SK-N-SH (cell line): ENCODE measurements around the gene MAGI3. TPM values are rescaled to one million over a fixed set of nuclear protein-coding genes. Genes with fewer than 3 reads are reported as not detected.

Experiments
- CTCF ChIA-PET: fragments of 300-600, 350-600 bp; formaldehyde crosslinking; extraction: SDS; loops from one replicate; lab custom pipeline; 2021; lab: Yijun Ruan, JAX
- POLR2A ChIA-PET: fragments of 350-600 bp; sonication (Branson Sonifier 250); formaldehyde crosslinking; extraction: SDS; loops from one replicate; lab custom pipeline; 2020; ENCODE audit warnings: antibody characterized with exemption, inconsistent platforms; lab: Yijun Ruan, JAX
- DNase-seq: peaks from one replicate; pipeline ENCODE4 v3.0.0; 2012
- H2AFZ ChIP-seq: fragments of 200-600 bp; sonication (generic); 2 replicates; pipeline ENCODE4 v1.8.1; 2016; ENCODE audit warnings: antibody characterized with exemption, mild to moderate bottlenecking, low read depth
- H3F3A ChIP-seq: fragments of 200-600 bp; sonication (generic); replicated peaks from 2 replicates; pipeline ENCODE3; 2016; ENCODE audit warnings: antibody characterized with exemption, mild to moderate bottlenecking; ENCODE audit not compliant: insufficient read depth
- H3K27ac ChIP-seq, 2 experiments: fragments of 200-500 bp in 1 of 2; fragments of 200-600 bp in 1 of 2; sonication (Bioruptor generic) in 1 of 2; sonication (generic), shearing (Covaris generic) in 1 of 2; 2 replicates each; pipeline versions ENCODE4 v1.5.1 to v1.6.1; 2014 to 2016; ENCODE audit warnings: low read depth in 2 of 2, inconsistent platforms in 1 of 2, low read length in 1 of 2, mild to moderate bottlenecking in 1 of 2, mixed read lengths in 1 of 2
- H3K27me3 ChIP-seq: fragments of 200-600 bp; sonication (generic), shearing (Covaris generic); 2 replicates; pipeline ENCODE4 v1.6.1; 2016; ENCODE audit warnings: mixed run types; ENCODE audit not compliant: insufficient read depth
- H3K36me3 ChIP-seq, 2 experiments: fragments of 200-500 bp in 1 of 2; fragments of 200-600 bp in 1 of 2; sonication (Bioruptor generic) in 1 of 2; sonication (generic) in 1 of 2; replicated peaks in 1 of 2; 2 replicates each; pipeline versions ENCODE3 to v1.5.1; 2014 to 2016; ENCODE audit warnings: low read length in 1 of 2, mild to moderate bottlenecking in 1 of 2; ENCODE audit not compliant: insufficient read depth in 2 of 2, control insufficient read depth in 1 of 2
- H3K4me1 ChIP-seq, 2 experiments: fragments of 200-500 bp in 1 of 2; fragments of 200-600 bp in 1 of 2; sonication (Bioruptor generic) in 1 of 2; sonication (generic), shearing (Covaris generic) in 1 of 2; 2 replicates each; pipeline versions ENCODE4 v1.5.1 to v1.6.1; 2014 to 2016; ENCODE audit warnings: low read depth in 1 of 2, low read length in 1 of 2, mixed run types in 1 of 2; ENCODE audit not compliant: insufficient read depth in 2 of 2, control insufficient read depth in 1 of 2
- H3K4me2 ChIP-seq: fragments of 200-600 bp; sonication (generic), shearing (Covaris generic); 2 replicates; pipeline ENCODE4 v1.6.1; 2017; ENCODE audit warnings: mixed run types
- H3K4me3 ChIP-seq, 2 experiments: fragments of 200-500 bp in 1 of 2; fragments of 200-600 bp in 1 of 2; sonication (Bioruptor generic) in 1 of 2; sonication (generic), shearing (Covaris generic) in 1 of 2; 2 replicates each; pipeline versions ENCODE4 v1.5.1 to v1.8.1; 2014 to 2016; ENCODE audit warnings: low read depth in 2 of 2, inconsistent platforms in 1 of 2, low read length in 1 of 2, mild to moderate bottlenecking in 1 of 2, mixed read lengths in 1 of 2, moderate library complexity in 1 of 2
- H3K79me2 ChIP-seq: fragments of 200-600 bp; sonication (generic); 2 replicates; pipeline ENCODE4 v1.8.1; 2017; ENCODE audit warnings: mild to moderate bottlenecking; ENCODE audit not compliant: insufficient read depth
- H3K9ac ChIP-seq: fragments of 200-600 bp; sonication (generic); 2 replicates; pipeline ENCODE4 v1.6.1; 2017; ENCODE audit warnings: mixed run types
- H3K9me2 ChIP-seq: fragments of 200-600 bp; sonication (generic); 2 replicates; pipeline ENCODE4 v1.6.1; 2017; ENCODE audit warnings: mixed run types
- H3K9me3 ChIP-seq: fragments of 200-600 bp; sonication (generic); 2 replicates; pipeline ENCODE4 v1.6.1; 2017; ENCODE audit warnings: mixed run types, mild to moderate bottlenecking, moderate library complexity
- H4K20me1 ChIP-seq: fragments of 200-600 bp; sonication (generic); 2 replicates; pipeline ENCODE4 v1.6.1; 2017; ENCODE audit warnings: mild to moderate bottlenecking, mixed run types; ENCODE audit not compliant: insufficient read depth
- ELF1 ChIP-seq: IDR thresholded peaks from 2 replicates; pipeline ENCODE4 v1.4.0; 2012
- EP300 ChIP-seq, 2 experiments: IDR thresholded peaks; 2 replicates each; pipeline versions ENCODE4 v1.4.0 to v1.6.1; 2012; ENCODE audit warnings: borderline replicate concordance in 1 of 2, low read depth in 1 of 2, low read length in 1 of 2
- EZH2phosphoT487 ChIP-seq: fragments of 200-600 bp; sonication (generic); IDR thresholded peaks from 2 replicates; pipeline ENCODE4 v1.6.1; 2017; ENCODE audit warnings: low read depth, mixed run types, mild to moderate bottlenecking, antibody characterized with exemption, moderate library complexity, borderline replicate concordance
- FOXJ3 ChIP-seq: sonication (generic); formaldehyde crosslinking; IDR thresholded peaks from 2 replicates; pipeline ENCODE4 v1.5.1; 2020; ENCODE audit warnings: mild to moderate bottlenecking, missing genetic modification reagents
- FOXM1 ChIP-seq: IDR thresholded peaks from 2 replicates; pipeline ENCODE4 v1.4.0; 2012; ENCODE audit warnings: low read depth, mild to moderate bottlenecking
- MEF2A ChIP-seq: IDR thresholded peaks from 2 replicates; pipeline ENCODE4 v1.4.0; 2012; ENCODE audit warnings: low read depth, borderline replicate concordance
- MXI1 ChIP-seq: IDR thresholded peaks from 2 replicates; pipeline ENCODE4 v1.6.1; 2012; ENCODE audit warnings: mild to moderate bottlenecking, low read depth, low read length, improper control_type of control experiment
- NFIC ChIP-seq: IDR thresholded peaks from 2 replicates; pipeline ENCODE4 v1.4.0; 2012; ENCODE audit warnings: borderline replicate concordance
- NRF1 ChIP-seq: IDR thresholded peaks from 2 replicates; pipeline ENCODE4 v1.6.1; 2012; ENCODE audit warnings: low read depth, mild to moderate bottlenecking, low read length
- SMC3 ChIP-seq: IDR thresholded peaks from 2 replicates; pipeline ENCODE4 v1.6.1; 2012; ENCODE audit warnings: low read depth, low read length, improper control_type of control experiment
- WGBS: methylation state at CpG from one replicate; pipeline ENCODE4 v1.1.6; 2017; ENCODE audit warnings: low lambda C conversion rate; 5-methylcytosine and 5-hydroxymethylcytosine counted together
- polyA plus RNA-seq, 3 experiments: library from polyadenylated mRNA; depleted of rRNA; stranded (reverse); fragments of >200 nt; gene quantifications; 2 replicates each; pipeline ENCODE4 v1.2.3, GENCODE V29; 2012

Gene MAGI3
- polyA plus RNA-seq, 1 of the 3 experiments (the other 2 are of a cell fraction), result 2.9 TPM

DNA sequence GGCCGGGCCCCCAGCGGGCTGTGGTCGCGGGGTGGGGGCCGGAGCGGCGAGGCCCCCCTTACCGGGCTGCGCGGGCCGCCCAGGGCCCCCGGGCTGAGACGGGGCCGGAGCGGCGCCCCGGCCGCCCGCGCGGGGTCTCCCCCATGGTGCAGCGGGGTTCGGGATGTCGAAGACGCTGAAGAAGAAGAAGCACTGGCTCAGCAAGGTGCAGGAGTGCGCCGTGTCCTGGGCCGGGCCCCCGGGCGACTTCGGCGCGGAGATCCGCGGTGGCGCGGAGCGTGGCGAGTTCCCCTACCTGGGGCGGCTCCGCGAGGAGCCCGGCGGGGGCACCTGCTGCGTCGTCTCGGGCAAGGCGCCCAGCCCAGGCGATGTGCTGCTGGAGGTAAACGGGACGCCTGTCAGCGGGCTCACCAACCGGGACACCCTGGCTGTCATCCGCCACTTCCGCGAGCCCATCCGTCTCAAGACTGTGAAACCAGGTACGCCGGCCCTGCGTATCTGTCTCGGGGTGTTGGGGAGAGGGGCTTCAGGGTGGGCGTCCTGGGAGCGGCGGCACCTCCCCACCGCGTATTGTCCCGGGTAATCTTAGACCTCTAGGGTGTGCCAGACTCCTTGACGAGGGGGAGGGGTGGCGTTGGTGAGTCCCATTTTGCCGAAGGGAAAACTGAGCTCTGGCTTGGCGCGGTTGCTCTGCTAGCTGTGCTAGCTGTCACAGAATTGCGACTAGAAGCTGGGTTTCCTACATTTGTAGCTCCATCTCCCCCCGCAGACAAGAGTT lies 745 bp downstream of the MAGI3 start (continued):
- TF ChIP-seq EP300 (IDR thresholded peaks at IDR 0.05; ENCODE audit: borderline replicate concordance in 1 of 2, low read depth in 1 of 2, low read length in 1 of 2) (no peak), NRF1 (no peak), FOXJ3 (CRISPR knock-in tag) (no peak), NFIC (no peak), SMC3 (no peak), FOXM1 (no peak), MEF2A (no peak), EZH2phosphoT487 (no peak), ELF1 (no peak)

DNA sequence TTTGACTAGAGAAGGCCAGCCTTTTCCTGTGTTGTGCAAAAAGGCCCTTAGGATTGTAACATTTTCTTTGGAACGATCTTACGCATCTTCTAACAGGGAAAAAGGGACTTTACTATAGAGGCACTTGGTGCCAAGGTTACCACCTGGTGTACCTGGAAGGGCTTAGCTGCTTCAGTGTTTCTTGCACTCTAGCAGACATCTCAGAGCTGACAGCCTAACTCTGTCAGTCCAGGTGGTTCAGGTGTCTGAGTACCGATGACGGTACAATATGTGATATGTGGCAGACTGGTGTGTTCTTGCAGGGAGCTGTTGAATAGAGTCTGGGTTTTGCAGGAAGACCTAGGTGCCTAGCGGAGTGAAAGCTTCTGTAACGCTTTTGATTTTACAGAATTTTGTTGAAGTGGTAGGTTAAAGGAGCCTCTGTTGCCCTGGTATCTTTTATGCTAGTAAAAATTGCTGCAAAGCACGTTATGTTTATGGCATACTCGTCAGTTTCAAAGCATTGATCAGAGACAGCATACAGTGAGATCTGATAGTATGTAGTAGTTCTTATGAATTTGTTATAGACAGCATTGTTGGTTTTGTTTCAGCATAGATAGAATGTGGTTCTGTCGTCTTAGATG lies 1.4 kb downstream of the MAGI3 start:
- no peaks in the 10 kb centered on the region for H3K27me3 ChIP-seq
- H3K4me1 ChIP-seq, result peaks cover 0 to 18% of the 10 kb centered on the region in 2 experiments; a peak in 2 of 4 replicates
- H3K9ac ChIP-seq, result peak overlapping the region; percentile 85; the same call in 1 of the 2 replicates
- no peaks in the 10 kb centered on the region for H3K9me2 ChIP-seq
- TF ChIP-seq FOXJ3 (CRISPR knock-in tag) (no peak), MXI1 (0 out of 2 replicates have a peak, but pooled peaks have one; percentile 8)
- peak overlapping the region; percentile 16 to 94; a peak in 3 of 4 replicates for H3K27ac ChIP-seq
- H3K4me2 ChIP-seq, result peak overlapping the region; percentile 79
- CTCF ChIA-PET, result interaction anchor here (0.9 to 2.7 kb wide), 12 partner anchors 12 to 319 kb away, joined by 3 to 11 read pairs (median 4); partner anchors contain the start of gene LRIG2
- H4K20me1 ChIP-seq, result peaks cover 16% of the 10 kb centered on the region
- H3K4me3 ChIP-seq, result peak overlapping the region; percentile 87 to 98
- H3K79me2 ChIP-seq, result peaks cover 63% of the 10 kb centered on the region
- H3K9me3 ChIP-seq, result no peaks in the 10 kb centered on the region
- POLR2A ChIA-PET, result interaction anchor here (0.8 to 1.4 kb wide), 5 partner anchors 109 to 319 kb away, joined by 3 to 9 read pairs (median 3); partner anchors contain the start of gene LRIG2
- no peak for DNase-seq
- peaks cover 14% of the 10 kb centered on the region for H3F3A ChIP-seq
- no peak overlapping the region for H2AFZ ChIP-seq
- H3K36me3 ChIP-seq, result no peaks in the 10 kb centered on the region
- 0% methylated on average over 9 of the region's 9 CpGs for WGBS

DNA sequence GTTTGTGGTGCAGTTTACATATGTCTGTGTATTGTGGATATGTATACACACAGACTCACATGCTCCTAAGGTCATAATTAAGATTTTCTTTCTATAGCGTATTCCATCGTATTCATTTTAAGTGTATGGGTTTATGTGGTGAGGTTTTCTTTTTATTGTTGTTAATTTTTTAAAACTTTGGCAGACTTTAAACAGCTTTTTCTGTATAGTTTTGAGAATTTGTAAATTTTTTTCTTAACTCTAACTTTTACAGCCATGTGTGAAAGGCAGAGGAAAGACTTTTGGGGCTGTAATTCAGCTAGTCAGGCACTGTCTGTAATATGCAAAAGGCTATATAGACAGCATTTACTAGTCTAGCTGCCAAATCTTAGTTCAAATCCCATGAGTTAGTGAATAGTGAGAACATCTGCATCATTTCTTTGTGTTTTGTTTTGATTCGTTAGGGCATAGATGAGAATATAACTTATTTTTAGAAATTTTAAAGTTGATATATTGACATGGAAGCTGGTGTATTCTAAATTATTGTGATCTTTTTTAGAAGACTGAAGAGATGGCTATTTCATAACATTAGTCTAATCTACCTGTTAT lies 2.3 kb downstream of the MAGI3 start:
- Histone ChIP-seq H3K4me1 (peaks cover 6 to 26% of the 10 kb centered on the region in 2 experiments; a peak in 3 of 4 replicates), H3F3A (peaks cover 22% of the 10 kb centered on the region), H4K20me1 (peaks cover 16% of the 10 kb centered on the region), H3K4me3 (peak overlapping the region; percentile 87 to 98), H3K27me3 (no peaks in the 10 kb centered on the region), H3K4me2 (peak overlapping the region; percentile 79), H3K36me3 (no peaks in the 10 kb centered on the region), H3K9me2 (no peaks in the 10 kb centered on the region), H3K27ac (peak overlapping the region; percentile 16 to 94; a peak in 3 of 4 replicates), H3K9ac (peak overlapping the region; percentile 85; the same call in 1 of the 2 replicates), H3K79me2 (peaks cover 71% of the 10 kb centered on the region), H3K9me3 (no peaks in the 10 kb centered on the region), H2AFZ (no peak overlapping the region)
- no peak for DNase-seq
- TF ChIP-seq NFIC, result no peak
- TF ChIP-seq MXI1, result 0 out of 2 replicates have a peak, but pooled peaks have one; percentile 40
- ChIA-PET CTCF (interaction anchor here (1.0 to 2.7 kb wide), 12 partner anchors 13 to 320 kb away, joined by 3 to 11 read pairs (median 4); partner anchors contain the start of gene LRIG2), POLR2A (interaction anchor here (0.8 to 1.4 kb wide), 2 partner anchors 173 to 246 kb away, joined by 3 to 9 read pairs; no protein-coding TSS in a partner anchor)
- WGBS, result 12% methylated on average over 3 of the region's 3 CpGs
